ENCODE data around the gene B4GALT2. TPM values are rescaled to one million over a fixed set of nuclear protein-coding genes. Genes with fewer than 3 reads are reported as not detected.

The B4GALT2 gene
- total and polyA plus RNA-seq, 2 of the 4 experiments (the other 2 are of a cell fraction), result 52.3 to 60.8 TPM

DNA sequence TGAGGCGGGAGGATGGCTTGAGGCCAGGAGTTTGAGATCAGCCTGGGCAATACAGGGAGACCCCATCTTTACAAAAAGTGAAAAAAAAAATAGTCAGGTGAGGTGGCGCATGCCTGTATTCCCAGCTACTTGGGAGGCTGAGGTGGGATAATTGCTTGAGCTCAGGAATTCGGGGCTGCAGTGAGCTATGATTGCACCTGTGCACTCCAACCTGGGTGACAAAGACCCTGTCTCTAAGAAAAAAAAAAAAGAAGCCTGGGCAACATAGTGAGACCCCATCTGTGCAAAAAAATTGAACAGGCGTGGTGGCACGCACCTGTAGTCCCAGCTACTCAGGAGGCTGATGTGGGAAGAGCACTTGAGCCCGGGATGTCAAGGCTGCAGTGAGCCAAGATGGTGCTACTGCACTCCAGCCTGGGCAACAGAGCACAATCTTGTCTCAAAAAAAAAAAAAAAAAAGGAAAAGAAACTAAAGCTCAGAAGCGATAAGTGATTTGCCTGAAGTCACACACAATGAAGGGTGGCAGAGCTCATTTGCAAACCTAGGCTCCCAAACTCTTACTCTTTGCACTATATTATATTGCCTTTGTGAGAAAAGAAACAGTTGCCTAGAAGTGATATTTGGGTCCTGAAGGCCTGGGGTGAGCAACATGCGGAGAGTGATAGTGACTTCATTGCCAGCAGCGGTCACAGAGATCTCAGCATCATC lies 14.3 kb downstream of the B4GALT2 start:
- no peaks in the 10 kb centered on the region for H3K79me1 ChIP-seq (ENCODE audit: low read depth in 1 of 2, low read length in 2 of 2)
- no peak overlapping the region for H2BK120ac ChIP-seq (ENCODE audit: low read depth, low read length)
- no peak overlapping the region for H3K4ac ChIP-seq (ENCODE audit: low read depth, low read length)
- WGBS, 2 experiments (ENCODE audit: extremely low coverage in 2 of 2, insufficient read length in 1 of 2), result 88% methylated on average over 3 of the region's 9 CpGs; no CpG with 5 or more reads in 1 of the 2 experiments
- H2AK5ac ChIP-seq (ENCODE audit: low read depth, low read length), result no peak overlapping the region
- no peak overlapping the region for H2AK9ac ChIP-seq (replicated peaks; ENCODE audit: low read depth, low read length, poor library complexity)
- H3K4me3 ChIP-seq (ENCODE audit: insufficient read depth, low read depth, low read length), result no peak overlapping the region
- H3K9me3 ChIP-seq (ENCODE audit: control insufficient read depth, insufficient read depth, low read length), result no peaks in the 10 kb centered on the region
- peaks cover 5% of the 10 kb centered on the region; the same call in 1 of the 2 replicates for H3K36me3 ChIP-seq (ENCODE audit: control insufficient read depth, insufficient read depth, low read length)
- no peak overlapping the region for H2AFZ ChIP-seq (replicated peaks; ENCODE audit: low read length, poor library complexity)
- dilution Hi-C loops (cut with HindIII; ENCODE audit: low sequenced_read_pairs, unreplicated experiment) (no loop called here), intact Hi-C loops (cut with micrococcal nuclease) (no loop called here), in situ Hi-C loops (cut with MboI; ENCODE audit: low sequenced_read_pairs) (no loop called here)
- H2BK5ac ChIP-seq (ENCODE audit: low read depth, low read length, poor library complexity, severe bottlenecking), result no peak overlapping the region
- no peak overlapping the region for H4K5ac ChIP-seq (ENCODE audit: low read depth, low read length)
- no peak overlapping the region for H3K4me2 ChIP-seq (ENCODE audit: low read depth, low read length)
- no peaks in the 10 kb centered on the region for H3K9me1 ChIP-seq (ENCODE audit: insufficient read depth, low read length)
- no peaks in the 10 kb centered on the region for H3K27me3 ChIP-seq (ENCODE audit: control insufficient read depth, insufficient read depth, low read length)
- H2BK20ac ChIP-seq (ENCODE audit: low read depth, low read length), result no peak overlapping the region
- ChIA-PET POLR2A (ENCODE audit: unreplicated experiment) (no interaction called here), CTCF (interaction anchor here (0.9 to 1.1 kb wide), 3 partner anchors 28 to 230 kb away, joined by 3 read pairs; no protein-coding TSS in a partner anchor)
- H4K91ac ChIP-seq (ENCODE audit: insufficient read depth, low read depth, low read length), result no peak overlapping the region
- H3K14ac ChIP-seq (replicated peaks; ENCODE audit: low read depth, low read length), result no peak overlapping the region
- H2BK15ac ChIP-seq (ENCODE audit: low read depth, low read length), result no peak overlapping the region
- H3K4me1 ChIP-seq (ENCODE audit: control insufficient read depth, insufficient read depth, low read length), result peaks cover 7% of the 10 kb centered on the region
- H3K9ac ChIP-seq (ENCODE audit: low read depth, low read length), result no peak overlapping the region
- no TSS peak for BruUV-seq (replicated peaks)
- no peak for ATAC-seq (ENCODE audit: low read depth)
- no peak overlapping the region for H3K27ac ChIP-seq (ENCODE audit: insufficient read depth, low read length)
- no peaks in the 10 kb centered on the region for H4K20me1 ChIP-seq (ENCODE audit: insufficient read depth, low read length)
- H3K56ac ChIP-seq (ENCODE audit: extremely low read depth, insufficient read depth, low read length), result no peak overlapping the region
- no peak for DNase-seq
- TF ChIP-seq CHD1 (IDR thresholded peaks at IDR 0.05; ENCODE audit: low read depth, low read length), result no peak
- no peak overlapping the region for H3K23ac ChIP-seq (ENCODE audit: low read depth, low read length)
- no peak overlapping the region for H4K8ac ChIP-seq (ENCODE audit: low read depth in 2 of 2, low read length in 2 of 2)
- H3K18ac ChIP-seq (ENCODE audit: low read depth, low read length), result no peak overlapping the region

Data from IMR-90 (cell line).